HepG2 (cell line): ENCODE measurements around the gene KDM2B. TPM values are rescaled to one million over a fixed set of nuclear protein-coding genes. Genes with fewer than 3 reads are reported as not detected.
A peak's percentile ranks its signal among the peaks of the same experiment; 100 is the strongest.

Experiments used
- BCL6 ChIP-seq: IDR thresholded peaks from 2 replicates; pipeline ENCODE4 v1.6.1; 2016; ENCODE audit warnings: missing genetic modification reagents, missing compliant biosample characterization
- CEBPG ChIP-seq: IDR thresholded peaks from 2 replicates; pipeline ENCODE4 v1.6.1; 2016
- FOSL2 ChIP-seq: sonication (generic); formaldehyde crosslinking; IDR thresholded peaks from 2 replicates; pipeline ENCODE4 v1.4.0; 2020; ENCODE audit warnings: missing genetic modification reagents
- SIX1 ChIP-seq: sonication (generic); formaldehyde crosslinking; IDR thresholded peaks from 2 replicates; pipeline ENCODE4 v1.4.0; 2020; ENCODE audit warnings: missing genetic modification reagents, borderline replicate concordance
- ZFY ChIP-seq: sonication (generic); formaldehyde crosslinking; IDR thresholded peaks from 2 replicates; pipeline ENCODE4 v1.4.0; 2020; ENCODE audit warnings: missing genetic modification reagents
- ZNF230 ChIP-seq: sonication (generic); formaldehyde crosslinking; IDR thresholded peaks from 2 replicates; pipeline ENCODE4 v1.4.0; 2020; ENCODE audit warnings: mild to moderate bottlenecking, missing genetic modification reagents
- polyA plus RNA-seq, 8 experiments: library from polyadenylated mRNA; depleted of rRNA in 3 of 8; stranded (reverse) in 7 of 8; unstranded in 1 of 8; fragments of >200 nt; fragmentation: Illumina TruSeq in 4 of 8; extraction: Trizol in 4 of 8; gene quantifications; 2 replicates each; pipeline versions ENCODE4 v1.2.1 to v1.2.3, GENCODE V29; 2011 to 2016; ENCODE audit warnings: low read depth in 4 of 8, missing spikeins in 1 of 8, mixed read lengths in 1 of 8; ENCODE audit not compliant: insufficient read depth in 1 of 8
- total RNA-seq, 5 experiments: library from RNA; depleted of rRNA; stranded (reverse); fragments of >200 nt; fragmentation: Illumina TruSeq; extraction: Trizol; gene quantifications; 2 replicates each; pipeline ENCODE4 v1.2.3, GENCODE V29; 2016; ENCODE audit warnings: low read depth in 1 of 5
- TF ChIP-seq, protein P1 (sequence below): sonication (generic); formaldehyde crosslinking; IDR thresholded peaks from 2 replicates; pipeline ENCODE4 v1.5.0; 2020; ENCODE audit warnings: mild to moderate bottlenecking, missing genetic modification reagents
- TF ChIP-seq, protein P2 (sequence below): sonication (generic); formaldehyde crosslinking; IDR thresholded peaks from 2 replicates; pipeline ENCODE4 v1.8.1; 2022; ENCODE audit warnings: low read depth, mild to moderate bottlenecking, missing genetic modification reagents
- TF ChIP-seq, protein P3 (sequence below): sonication (generic); formaldehyde crosslinking; IDR thresholded peaks from 2 replicates; pipeline ENCODE4 v1.4.0; 2020; ENCODE audit warnings: missing genetic modification reagents, borderline replicate concordance
- TF ChIP-seq, protein P4 (sequence below): sonication (generic); formaldehyde crosslinking; IDR thresholded peaks from 2 replicates; pipeline ENCODE4 v1.4.0; 2020; ENCODE audit warnings: missing genetic modification reagents
- TF ChIP-seq, protein P5 (sequence below): sonication (generic); formaldehyde crosslinking; IDR thresholded peaks from 2 replicates; pipeline ENCODE4 v1.5.1; 2020; ENCODE audit warnings: mild to moderate bottlenecking, moderate library complexity, missing genetic modification reagents
- TF ChIP-seq, protein P6 (sequence below), 2 experiments: sonication (generic) in 1 of 2; formaldehyde crosslinking in 1 of 2; IDR thresholded peaks; 2 replicates each; pipeline versions ENCODE4 v1.6.1 to v1.9.0; 2014 to 2022; ENCODE audit warnings: antibody characterized with exemption in 1 of 2, borderline replicate concordance in 1 of 2, inconsistent platforms in 1 of 2, low read depth in 1 of 2, missing genetic modification reagents in 1 of 2

Gene KDM2B
- total and polyA plus RNA-seq, 2 of the 13 experiments (the other 11 are each of a cell fraction or from before 2014, with no cell fraction given) = 17.5 to 26.1 TPM

DNA sequence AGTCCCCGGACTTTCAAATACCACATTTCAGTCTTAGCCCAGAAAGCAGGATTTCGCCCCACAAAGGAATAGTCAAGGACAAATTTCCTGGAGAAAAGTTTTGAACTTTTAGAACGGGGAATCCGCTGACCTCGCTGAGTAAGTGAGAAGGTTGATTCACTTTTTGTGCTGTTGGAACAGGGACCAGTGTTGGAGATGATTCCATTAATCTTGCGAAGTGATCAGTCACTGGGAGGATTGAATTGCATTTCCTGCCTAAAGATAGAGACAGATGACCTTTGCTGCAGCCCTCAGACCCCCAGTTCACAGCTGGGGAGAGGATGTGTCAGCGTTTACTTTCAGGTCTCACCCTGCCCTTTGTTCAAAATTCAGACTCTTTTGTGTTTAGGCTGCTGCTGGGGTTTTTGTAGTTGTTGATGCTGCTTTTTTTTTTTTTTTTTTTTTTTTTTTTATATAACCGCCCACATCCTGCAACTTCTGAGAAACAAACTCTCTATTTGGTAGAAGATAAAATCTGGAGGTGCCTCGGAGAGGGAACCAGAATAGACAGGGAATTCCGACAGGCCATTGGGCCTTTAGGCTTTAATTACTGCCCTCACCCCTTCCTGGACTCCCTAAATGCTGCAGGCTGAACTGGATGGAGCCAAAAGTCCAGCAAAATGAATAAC, 9.8 kb upstream of the KDM2B start (continued):
- TF ChIP-seq, protein P1, sequence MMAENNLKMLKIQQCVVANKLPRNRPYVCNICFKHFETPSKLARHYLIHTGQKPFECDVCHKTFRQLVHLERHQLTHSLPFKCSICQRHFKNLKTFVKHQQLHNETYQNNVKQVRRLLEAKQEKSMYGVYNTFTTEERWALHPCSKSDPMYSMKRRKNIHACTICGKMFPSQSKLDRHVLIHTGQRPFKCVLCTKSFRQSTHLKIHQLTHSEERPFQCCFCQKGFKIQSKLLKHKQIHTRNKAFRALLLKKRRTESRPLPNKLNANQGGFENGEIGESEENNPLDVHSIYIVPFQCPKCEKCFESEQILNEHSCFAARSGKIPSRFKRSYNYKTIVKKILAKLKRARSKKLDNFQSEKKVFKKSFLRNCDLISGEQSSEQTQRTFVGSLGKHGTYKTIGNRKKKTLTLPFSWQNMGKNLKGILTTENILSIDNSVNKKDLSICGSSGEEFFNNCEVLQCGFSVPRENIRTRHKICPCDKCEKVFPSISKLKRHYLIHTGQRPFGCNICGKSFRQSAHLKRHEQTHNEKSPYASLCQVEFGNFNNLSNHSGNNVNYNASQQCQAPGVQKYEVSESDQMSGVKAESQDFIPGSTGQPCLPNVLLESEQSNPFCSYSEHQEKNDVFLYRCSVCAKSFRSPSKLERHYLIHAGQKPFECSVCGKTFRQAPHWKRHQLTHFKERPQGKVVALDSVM (CRISPR knock-in tag) = no peak
- TF ChIP-seq, protein P2, sequence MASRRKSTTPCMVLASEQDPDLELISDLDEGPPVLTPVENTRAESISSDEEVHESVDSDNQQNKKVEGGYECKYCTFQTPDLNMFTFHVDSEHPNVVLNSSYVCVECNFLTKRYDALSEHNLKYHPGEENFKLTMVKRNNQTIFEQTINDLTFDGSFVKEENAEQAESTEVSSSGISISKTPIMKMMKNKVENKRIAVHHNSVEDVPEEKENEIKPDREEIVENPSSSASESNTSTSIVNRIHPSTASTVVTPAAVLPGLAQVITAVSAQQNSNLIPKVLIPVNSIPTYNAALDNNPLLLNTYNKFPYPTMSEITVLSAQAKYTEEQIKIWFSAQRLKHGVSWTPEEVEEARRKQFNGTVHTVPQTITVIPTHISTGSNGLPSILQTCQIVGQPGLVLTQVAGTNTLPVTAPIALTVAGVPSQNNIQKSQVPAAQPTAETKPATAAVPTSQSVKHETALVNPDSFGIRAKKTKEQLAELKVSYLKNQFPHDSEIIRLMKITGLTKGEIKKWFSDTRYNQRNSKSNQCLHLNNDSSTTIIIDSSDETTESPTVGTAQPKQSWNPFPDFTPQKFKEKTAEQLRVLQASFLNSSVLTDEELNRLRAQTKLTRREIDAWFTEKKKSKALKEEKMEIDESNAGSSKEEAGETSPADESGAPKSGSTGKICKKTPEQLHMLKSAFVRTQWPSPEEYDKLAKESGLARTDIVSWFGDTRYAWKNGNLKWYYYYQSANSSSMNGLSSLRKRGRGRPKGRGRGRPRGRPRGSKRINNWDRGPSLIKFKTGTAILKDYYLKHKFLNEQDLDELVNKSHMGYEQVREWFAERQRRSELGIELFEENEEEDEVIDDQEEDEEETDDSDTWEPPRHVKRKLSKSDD (CRISPR knock-in tag) = no peak
- TF ChIP-seq ZFY (CRISPR knock-in tag) (peak; percentile 12; the same call in 1 of the 2 replicates), ZNF230 (CRISPR knock-in tag) (no peak), FOSL2 (CRISPR knock-in tag) (peak; percentile 32; the same call in 1 of the 2 replicates), CEBPG (CRISPR knock-in tag) (no peak), BCL6 (CRISPR knock-in tag) (no peak), SIX1 (CRISPR knock-in tag) (peak; percentile 34; the same call in 1 of the 2 replicates)
- TF ChIP-seq, protein P3, sequence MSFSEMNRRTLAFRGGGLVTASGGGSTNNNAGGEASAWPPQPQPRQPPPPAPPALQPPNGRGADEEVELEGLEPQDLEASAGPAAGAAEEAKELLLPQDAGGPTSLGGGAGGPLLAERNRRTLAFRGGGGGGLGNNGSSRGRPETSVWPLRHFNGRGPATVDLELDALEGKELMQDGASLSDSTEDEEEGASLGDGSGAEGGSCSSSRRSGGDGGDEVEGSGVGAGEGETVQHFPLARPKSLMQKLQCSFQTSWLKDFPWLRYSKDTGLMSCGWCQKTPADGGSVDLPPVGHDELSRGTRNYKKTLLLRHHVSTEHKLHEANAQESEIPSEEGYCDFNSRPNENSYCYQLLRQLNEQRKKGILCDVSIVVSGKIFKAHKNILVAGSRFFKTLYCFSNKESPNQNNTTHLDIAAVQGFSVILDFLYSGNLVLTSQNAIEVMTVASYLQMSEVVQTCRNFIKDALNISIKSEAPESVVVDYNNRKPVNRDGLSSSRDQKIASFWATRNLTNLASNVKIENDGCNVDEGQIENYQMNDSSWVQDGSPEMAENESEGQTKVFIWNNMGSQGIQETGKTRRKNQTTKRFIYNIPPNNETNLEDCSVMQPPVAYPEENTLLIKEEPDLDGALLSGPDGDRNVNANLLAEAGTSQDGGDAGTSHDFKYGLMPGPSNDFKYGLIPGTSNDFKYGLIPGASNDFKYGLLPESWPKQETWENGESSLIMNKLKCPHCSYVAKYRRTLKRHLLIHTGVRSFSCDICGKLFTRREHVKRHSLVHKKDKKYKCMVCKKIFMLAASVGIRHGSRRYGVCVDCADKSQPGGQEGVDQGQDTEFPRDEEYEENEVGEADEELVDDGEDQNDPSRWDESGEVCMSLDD = no peak
- TF ChIP-seq, protein P4, sequence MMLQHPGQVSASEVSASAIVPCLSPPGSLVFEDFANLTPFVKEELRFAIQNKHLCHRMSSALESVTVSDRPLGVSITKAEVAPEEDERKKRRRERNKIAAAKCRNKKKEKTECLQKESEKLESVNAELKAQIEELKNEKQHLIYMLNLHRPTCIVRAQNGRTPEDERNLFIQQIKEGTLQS = no peak
- TF ChIP-seq, protein P5, sequence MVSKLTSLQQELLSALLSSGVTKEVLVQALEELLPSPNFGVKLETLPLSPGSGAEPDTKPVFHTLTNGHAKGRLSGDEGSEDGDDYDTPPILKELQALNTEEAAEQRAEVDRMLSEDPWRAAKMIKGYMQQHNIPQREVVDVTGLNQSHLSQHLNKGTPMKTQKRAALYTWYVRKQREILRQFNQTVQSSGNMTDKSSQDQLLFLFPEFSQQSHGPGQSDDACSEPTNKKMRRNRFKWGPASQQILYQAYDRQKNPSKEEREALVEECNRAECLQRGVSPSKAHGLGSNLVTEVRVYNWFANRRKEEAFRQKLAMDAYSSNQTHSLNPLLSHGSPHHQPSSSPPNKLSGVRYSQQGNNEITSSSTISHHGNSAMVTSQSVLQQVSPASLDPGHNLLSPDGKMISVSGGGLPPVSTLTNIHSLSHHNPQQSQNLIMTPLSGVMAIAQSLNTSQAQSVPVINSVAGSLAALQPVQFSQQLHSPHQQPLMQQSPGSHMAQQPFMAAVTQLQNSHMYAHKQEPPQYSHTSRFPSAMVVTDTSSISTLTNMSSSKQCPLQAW = no peak
- TF ChIP-seq, protein P6, sequence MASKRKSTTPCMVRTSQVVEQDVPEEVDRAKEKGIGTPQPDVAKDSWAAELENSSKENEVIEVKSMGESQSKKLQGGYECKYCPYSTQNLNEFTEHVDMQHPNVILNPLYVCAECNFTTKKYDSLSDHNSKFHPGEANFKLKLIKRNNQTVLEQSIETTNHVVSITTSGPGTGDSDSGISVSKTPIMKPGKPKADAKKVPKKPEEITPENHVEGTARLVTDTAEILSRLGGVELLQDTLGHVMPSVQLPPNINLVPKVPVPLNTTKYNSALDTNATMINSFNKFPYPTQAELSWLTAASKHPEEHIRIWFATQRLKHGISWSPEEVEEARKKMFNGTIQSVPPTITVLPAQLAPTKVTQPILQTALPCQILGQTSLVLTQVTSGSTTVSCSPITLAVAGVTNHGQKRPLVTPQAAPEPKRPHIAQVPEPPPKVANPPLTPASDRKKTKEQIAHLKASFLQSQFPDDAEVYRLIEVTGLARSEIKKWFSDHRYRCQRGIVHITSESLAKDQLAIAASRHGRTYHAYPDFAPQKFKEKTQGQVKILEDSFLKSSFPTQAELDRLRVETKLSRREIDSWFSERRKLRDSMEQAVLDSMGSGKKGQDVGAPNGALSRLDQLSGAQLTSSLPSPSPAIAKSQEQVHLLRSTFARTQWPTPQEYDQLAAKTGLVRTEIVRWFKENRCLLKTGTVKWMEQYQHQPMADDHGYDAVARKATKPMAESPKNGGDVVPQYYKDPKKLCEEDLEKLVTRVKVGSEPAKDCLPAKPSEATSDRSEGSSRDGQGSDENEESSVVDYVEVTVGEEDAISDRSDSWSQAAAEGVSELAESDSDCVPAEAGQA (IDR thresholded peaks at IDR 0.05; ENCODE audit: low read depth) = no peak
- TF ChIP-seq, protein P6 (CRISPR knock-in tag; IDR thresholded peaks at IDR 0.05; ENCODE audit: borderline replicate concordance) = no peak
